NCI-H82 treated with DMSO at 0.1 percent for 48 hours (cell line): ENCODE results near the gene CCDC51.
"Not testable (repeated sequence)": the region's sequence is repeated elsewhere in the genome, so short reads cannot be mapped to it uniquely, and the experiment has no call there.

ENCODE experiments used
- DNase-seq: peaks from one replicate; lab custom pipeline; 2025; ENCODE audit not compliant: unreplicated experiment; lab: John Stamatoyannopoulos, UW

CCDC51 gene, protein sequence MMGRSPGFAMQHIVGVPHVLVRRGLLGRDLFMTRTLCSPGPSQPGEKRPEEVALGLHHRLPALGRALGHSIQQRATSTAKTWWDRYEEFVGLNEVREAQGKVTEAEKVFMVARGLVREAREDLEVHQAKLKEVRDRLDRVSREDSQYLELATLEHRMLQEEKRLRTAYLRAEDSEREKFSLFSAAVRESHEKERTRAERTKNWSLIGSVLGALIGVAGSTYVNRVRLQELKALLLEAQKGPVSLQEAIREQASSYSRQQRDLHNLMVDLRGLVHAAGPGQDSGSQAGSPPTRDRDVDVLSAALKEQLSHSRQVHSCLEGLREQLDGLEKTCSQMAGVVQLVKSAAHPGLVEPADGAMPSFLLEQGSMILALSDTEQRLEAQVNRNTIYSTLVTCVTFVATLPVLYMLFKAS

DNA sequence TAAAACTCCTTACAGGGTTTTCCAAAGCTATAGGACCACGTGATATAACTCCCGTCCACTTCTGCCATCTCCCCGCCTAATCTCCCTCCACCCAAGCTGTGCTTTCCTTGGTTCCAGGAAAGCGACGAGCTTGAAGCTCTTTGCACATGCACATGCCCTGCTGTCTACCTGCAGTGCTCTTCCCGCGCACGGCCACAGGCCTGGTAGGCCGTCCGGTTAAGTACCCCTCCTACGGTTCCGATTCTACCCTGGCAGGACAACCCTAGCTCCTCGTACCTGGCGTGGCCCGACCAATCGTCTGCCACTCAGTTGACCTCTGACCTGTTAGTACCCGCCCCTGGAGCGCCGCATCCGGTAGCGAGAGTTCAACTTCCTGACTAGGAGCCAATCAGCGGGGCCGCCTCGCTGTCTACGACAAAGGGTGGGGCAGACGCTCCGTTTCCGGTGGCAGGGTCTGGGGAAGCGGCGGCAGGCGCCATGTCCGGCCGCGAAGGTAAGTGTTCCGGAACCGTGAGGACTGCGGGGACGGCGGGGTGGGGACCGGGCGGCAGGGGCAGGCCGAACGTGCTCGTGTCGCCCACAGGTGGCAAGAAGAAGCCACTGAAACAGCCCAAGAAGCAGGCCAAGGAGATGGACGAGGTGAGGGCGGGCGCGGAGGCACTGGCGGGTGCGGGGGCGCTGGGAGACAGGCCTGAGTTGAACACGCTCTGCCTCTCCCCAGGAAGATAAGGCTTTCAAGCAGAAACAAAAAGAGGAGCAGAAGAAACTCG lies at the start of gene CCDC51, which contains the start of gene TMA7:
CCDC51 (minus strand) TSS at position 300 of the 770 bp plus-strand sequence. CDS start 4,991 bp downstream, outside the sequence.
TMA7 (plus strand) TSS at position 438 of the 770 bp plus-strand sequence; CDS start at position 478, 40 bp downstream.
- peak; percentile 89 for DNase-seq

- no peak for DNase-seq
Measured at GRCh38 chr3:48486952-48487351, 47.0 kb upstream of the CCDC51 start.

- not testable (repeated sequence) for DNase-seq
Measured at GRCh38 chr3:48482822-48483221, 42.9 kb upstream of the CCDC51 start.

DNA sequence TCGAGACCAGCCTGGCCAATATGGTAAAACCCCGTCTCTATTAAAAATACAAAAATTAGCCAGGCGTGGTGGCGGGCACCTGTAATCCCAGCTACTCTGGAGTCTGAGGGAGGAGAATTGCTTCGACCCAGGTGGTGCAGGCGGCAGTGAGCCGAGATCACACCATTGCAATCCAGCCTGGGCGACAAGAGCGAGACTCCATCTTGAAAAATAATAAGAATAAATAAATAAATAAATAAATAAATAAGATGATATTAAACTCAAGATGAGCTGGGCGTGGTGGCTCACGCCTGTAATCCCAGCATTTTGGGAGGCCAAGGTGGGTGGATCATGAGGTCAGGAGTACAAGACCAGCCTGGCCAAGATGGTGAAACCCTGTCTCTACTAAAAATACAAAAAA lies 41.0 kb upstream of the CCDC51 start:
- DNase-seq: not testable (repeated sequence)

GRCh38 chr3:48478626-48479555 lies 39.0 kb upstream of the CCDC51 start:
- DNase-seq: no peak

DNA sequence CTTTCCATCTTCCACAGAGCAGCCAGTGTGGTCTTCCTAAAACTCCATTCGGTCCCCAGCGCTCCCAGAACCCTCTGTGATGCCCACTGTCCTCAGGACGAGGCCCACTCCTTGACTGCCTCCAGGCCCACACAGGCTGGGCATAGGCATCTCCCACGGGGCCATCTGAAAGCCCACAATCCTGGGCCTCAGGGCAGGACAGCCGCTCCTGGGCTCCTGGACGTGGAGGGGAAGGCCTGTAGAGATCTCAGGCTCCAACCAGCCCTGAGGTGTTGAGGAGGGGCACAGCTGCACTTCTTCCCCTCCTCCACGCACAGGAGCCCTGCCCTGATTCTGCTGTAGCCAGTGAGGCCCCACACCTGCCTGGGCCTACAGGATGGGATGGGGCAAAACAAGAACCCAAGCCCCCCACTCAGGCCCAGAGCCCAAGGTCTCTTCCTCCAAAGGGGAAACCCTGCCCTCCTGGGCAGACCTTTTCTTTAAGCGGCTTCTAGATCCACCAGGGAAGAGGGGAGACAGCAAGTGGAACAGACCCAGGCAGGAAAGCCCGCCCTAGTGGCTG lies 38.1 kb upstream of the CCDC51 start:
- DNase-seq: no peak

DNA sequence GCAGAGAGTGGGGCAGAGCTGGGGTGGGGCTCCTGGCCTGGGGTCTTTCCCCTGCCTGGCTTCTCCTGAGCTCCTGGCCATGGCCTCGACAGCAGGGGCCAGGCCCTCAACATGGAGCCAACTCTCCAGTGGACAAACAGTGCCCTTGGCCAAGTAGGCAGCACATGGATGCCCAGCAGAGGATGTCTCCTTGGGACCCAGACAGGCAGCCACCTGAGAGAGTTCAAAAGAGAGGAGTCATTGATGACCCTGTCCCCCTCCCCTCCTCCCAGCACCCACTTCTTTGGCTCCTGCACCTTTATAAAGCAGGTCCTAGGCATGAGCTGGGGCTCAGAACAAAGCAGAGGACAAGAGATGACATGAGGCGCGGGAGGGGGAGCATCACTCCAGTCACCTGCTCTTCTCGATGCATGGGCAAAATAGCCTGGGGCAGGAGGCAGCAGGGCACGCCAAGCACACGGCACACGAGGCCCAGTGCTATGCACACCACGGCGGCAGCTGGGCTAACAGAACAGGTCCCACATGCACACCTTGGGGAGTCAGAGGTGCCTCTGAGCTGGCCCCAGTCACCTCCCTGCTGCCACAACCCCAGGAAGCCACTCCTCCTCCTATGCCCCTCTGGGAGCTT lies 36.6 kb upstream of the CCDC51 start:
- DNase-seq: no peak

DNA sequence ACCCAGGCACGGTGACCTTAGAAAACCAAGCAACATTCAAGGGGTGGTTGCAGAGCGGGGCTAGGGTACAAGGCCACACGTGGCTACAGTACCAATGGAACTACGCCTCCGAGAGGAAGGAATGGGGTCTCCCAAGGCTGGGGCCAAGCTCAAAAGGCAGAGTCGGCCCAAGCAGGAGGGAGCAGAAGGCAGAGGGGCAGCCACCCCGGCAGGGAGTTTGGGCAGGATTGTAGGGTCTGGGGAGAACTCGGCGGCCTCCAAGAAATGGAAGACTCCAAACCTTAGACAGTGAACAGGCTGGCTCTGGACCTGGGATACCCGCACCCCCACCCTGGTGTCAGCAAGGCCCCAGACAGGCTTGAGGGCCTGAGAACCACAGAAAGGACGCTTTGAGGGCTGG lies 35.3 kb upstream of the CCDC51 start:
- no peak for DNase-seq

- DNase-seq: no peak
Measured at GRCh38 chr3:48474619-48475018, 34.7 kb upstream of the CCDC51 start.

GRCh38 chr3:48474031-48474430 lies 34.1 kb upstream of the CCDC51 start:
- not testable (repeated sequence) for DNase-seq

DNA sequence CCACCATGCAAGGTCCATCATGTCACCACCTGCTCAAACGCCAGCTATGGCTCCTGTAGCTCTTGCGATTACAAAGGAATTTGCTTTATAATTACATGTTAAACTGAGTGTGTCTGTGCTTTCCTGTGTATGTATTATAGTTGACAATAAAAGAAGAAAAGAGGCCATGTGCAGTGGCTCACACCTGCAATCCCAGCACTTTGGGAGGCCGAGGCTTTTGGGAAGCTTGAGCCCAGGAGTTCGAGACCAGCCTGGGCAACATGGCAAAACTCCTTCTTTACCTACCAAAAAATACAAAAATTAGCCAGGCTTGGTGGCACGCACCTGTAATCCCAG lies 33.7 kb upstream of the CCDC51 start:
- no peak for DNase-seq

- DNase-seq: peak; percentile 79
Measured at GRCh38 chr3:48472923-48473616, 33.2 kb upstream of the CCDC51 start.

- DNase-seq: no peak
Measured at GRCh38 chr3:48472673-48472922, 32.7 kb upstream of the CCDC51 start.

- DNase-seq: no peak
Measured at GRCh38 chr3:48470286-48470685, 30.4 kb upstream of the CCDC51 start.

GRCh38 chr3:48469046-48469915 lies 29.4 kb upstream of the CCDC51 start:
- no peak for DNase-seq

- no peak for DNase-seq
Measured at GRCh38 chr3:48468329-48468731, 28.4 kb upstream of the CCDC51 start.

- no peak for DNase-seq
Measured at GRCh38 chr3:48467473-48468267, 27.8 kb upstream of the CCDC51 start.

DNA sequence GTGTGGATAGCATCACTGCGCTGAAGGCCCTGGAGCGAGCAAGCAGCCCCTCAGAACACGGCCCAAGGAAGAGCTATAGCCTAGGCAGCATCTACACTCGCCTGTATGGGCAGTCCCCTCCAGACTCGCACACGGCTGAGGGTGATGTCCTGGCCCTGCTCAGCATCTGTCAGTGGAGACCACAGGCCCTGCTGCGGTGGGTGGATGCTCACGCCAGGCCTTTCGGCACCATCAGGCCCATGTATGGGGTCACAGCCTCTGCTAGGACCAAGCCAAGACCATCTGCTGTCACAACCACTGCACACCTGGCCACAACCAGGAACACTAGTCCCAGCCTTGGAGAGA lies 27.2 kb upstream of the CCDC51 start:
- DNase-seq: no peak
